ENCODE data around the gene SEPSECS. TPM values are rescaled to one million over a fixed set of nuclear protein-coding genes. Genes with fewer than 3 reads are reported as not detected.
"Not testable (repeated sequence)": the region's sequence is repeated elsewhere in the genome, so short reads cannot be mapped to it uniquely, and the experiment has no call there.

SEPSECS gene
- total RNA-seq, 1 experiment from 2014 or later: 7.3 TPM

- H3K4me3 ChIP-seq (ENCODE audit: insufficient read depth, low read depth, low read length): no peak overlapping the region
- DNase-seq: no peak
- no peaks in the 10 kb centered on the region for H3K36me3 ChIP-seq (replicated peaks; ENCODE audit: control insufficient read depth, insufficient read depth, low read length)
- H3K27me3 ChIP-seq (ENCODE audit: control insufficient read depth, insufficient read depth, low read length): no peaks in the 10 kb centered on the region
These were observed 71.0 kb downstream of the SEPSECS start for GRCh38 chr4:25089051-25089763.

DNA sequence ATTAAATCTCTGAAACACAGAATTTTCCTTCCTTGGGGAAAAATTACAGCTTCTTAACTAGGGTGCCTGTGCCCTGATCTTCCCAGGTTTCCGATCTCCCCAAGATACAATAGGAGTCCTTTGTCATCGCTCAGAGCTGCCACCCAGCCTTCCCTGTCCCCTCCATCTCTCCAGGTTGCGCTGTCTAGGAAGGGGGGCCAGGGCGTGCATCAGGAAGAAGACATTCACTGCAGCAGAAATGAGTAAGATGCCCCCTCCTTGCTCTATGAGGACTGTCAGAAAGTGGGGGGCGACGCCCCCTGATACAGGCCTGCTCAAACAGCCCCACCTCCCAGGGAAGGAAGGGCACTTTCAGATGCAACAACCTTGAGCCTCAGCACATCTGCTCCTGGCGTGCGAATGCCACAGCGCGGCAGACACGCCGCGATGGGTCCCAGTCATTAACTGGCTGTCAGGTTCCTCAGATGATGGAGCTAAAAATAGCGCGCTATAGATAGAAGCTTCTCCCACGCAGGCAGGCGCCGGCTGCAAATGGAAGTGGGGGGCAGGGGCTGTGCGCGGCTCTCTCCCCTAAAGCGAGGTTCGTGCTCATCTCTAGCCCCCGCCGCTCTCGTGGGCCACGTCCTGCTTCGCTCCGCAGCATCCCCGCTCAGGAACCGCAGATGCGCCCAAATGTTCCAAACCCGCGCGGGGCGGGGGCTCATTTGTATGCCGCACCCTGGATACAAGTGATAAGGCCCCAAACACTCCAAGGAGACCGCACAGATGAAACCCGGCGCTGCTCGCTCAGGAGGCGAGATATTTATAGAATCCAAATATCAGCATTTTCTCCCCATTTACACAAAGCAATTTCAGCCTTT is 71.9 kb downstream of the SEPSECS start:
- Histone ChIP-seq H3K4me3 (ENCODE audit: insufficient read depth, low read depth, low read length) (no peak overlapping the region), H3K27me3 (ENCODE audit: control insufficient read depth, insufficient read depth, low read length) (no peaks in the 10 kb centered on the region), H3K36me3 (replicated peaks; ENCODE audit: control insufficient read depth, insufficient read depth, low read length) (no peaks in the 10 kb centered on the region)
- peak; percentile 38 for DNase-seq

DNA sequence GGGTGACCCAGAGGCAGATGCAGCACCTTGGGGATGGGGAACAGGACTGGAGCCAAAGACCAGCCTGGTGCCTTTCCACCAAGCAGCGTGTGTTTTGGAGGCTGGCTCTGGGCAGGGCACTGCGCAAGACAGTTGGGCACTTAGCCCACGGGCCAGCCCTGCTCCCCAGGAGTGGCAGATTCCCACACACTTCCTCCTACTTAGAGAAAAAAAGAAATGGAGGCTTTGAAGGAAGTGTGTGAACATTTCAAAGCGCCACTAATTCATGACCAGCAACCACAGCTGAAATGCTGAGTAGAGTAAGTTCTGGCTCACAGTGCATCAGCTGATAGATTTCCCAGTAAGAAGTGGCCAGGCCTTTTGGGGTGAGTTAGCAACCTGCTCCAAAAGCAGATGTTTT is 74.6 kb downstream of the SEPSECS start:
- Histone ChIP-seq H3K36me3 (replicated peaks; ENCODE audit: control insufficient read depth, insufficient read depth, low read length) (no peaks in the 10 kb centered on the region), H3K27me3 (ENCODE audit: control insufficient read depth, insufficient read depth, low read length) (no peaks in the 10 kb centered on the region), H3K4me3 (ENCODE audit: insufficient read depth, low read depth, low read length) (no peak overlapping the region)
- DNase-seq: no peak

DNA sequence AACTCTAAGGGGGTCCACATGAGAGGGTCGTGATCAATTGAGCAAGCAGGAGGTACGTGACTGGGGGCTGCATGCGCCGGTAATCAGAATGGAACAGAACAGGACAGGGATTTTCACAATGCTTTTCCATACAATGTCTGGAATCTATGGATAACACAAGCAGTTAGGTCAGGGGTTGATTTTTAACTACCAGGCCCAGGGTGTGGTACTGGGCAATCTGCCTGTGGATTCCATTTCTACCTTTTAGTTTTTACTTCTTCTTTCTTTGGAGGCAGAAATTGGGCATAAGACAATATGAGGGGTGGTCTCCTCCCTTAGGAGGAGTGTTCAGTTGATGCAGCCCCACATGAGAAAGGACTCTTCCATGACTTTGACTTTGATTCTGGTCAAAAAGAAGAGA is 76.8 kb downstream of the SEPSECS start:
- not testable (repeated sequence) for DNase-seq; H3K4me3 ChIP-seq (ENCODE audit: insufficient read depth, low read depth, low read length)

GRCh38 chr4:25081866-25082471 is 78.3 kb downstream of the SEPSECS start:
- Histone ChIP-seq H3K4me3 (ENCODE audit: insufficient read depth, low read depth, low read length) (no peak overlapping the region), H3K36me3 (replicated peaks; ENCODE audit: control insufficient read depth, insufficient read depth, low read length) (no peaks in the 10 kb centered on the region), H3K27me3 (ENCODE audit: control insufficient read depth, insufficient read depth, low read length) (no peaks in the 10 kb centered on the region)
- DNase-seq: no peak

More for the DNA sequence above, 76.8 kb downstream of the SEPSECS start:
- H3K36me3 ChIP-seq (replicated peaks; ENCODE audit: control insufficient read depth, insufficient read depth, low read length); H3K27me3 ChIP-seq (ENCODE audit: control insufficient read depth, insufficient read depth, low read length): not testable (repeated sequence)

- H3K4me3 ChIP-seq (ENCODE audit: insufficient read depth, low read depth, low read length): no peak overlapping the region
- no peaks in the 10 kb centered on the region for H3K36me3 ChIP-seq (replicated peaks; ENCODE audit: control insufficient read depth, insufficient read depth, low read length)
- no peaks in the 10 kb centered on the region for H3K27me3 ChIP-seq (ENCODE audit: control insufficient read depth, insufficient read depth, low read length)
- no peak for DNase-seq
These were observed 79.7 kb downstream of the SEPSECS start for GRCh38 chr4:25080571-25080970.

DNA sequence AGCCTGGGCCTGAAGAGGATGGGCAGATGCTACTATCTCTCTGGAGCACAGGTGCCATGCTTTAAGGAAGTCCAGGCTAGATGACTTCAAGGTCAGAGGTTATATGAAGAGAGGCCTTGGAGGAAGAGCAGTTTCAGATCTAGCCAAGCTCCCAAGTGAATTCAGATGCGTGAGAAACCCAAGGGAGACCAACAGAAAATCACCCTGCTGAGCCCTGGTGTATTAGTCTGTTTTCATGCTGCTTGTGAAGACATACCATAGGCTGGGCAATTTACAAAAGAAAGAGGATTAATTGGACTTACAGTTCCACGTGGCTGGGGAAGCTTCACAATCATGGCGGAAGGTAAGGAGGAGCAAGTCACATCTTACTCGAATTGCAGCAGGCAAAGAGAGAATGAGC is 81.7 kb downstream of the SEPSECS start:
- no peaks in the 10 kb centered on the region for H3K27me3 ChIP-seq (ENCODE audit: control insufficient read depth, insufficient read depth, low read length)
- no peak overlapping the region for H3K4me3 ChIP-seq (ENCODE audit: insufficient read depth, low read depth, low read length)
- no peaks in the 10 kb centered on the region for H3K36me3 ChIP-seq (replicated peaks; ENCODE audit: control insufficient read depth, insufficient read depth, low read length)
- DNase-seq: no peak

DNA sequence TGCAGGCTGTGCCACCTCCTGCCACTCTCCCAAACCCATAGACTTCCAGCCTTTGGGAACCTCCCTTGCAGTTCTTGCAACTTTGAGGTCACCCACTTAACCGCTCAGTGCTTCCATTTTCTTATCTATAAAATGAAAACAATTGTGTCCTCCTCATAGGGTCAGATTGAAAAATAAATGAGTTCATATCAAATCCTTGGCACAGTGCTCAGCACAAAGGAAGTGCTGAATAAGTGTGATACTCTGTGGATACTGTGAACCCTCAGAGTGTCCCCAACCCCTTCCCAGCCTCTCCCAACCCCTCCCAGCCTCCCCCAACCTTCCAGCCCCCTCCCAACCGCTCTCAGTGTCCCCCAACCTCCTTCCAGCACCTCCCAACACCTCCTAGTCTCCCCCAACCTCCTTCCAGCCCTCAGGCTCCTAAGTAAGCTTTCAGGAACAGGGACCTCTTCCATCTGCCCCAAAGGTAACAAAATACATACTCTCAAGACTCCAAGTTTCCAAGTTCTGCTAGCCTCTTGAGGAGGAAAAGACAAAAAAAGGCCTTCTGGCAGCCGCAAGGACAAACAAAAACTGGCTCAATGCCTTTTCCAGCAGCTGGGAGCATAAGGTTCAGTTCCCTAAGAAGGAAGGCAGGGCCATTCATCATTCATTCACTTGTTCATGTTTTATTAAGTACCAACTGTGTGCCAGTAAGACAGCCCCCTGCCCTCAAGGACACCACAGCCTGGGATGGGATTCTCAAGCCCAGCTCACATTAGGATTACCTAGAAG is 83.4 kb downstream of the SEPSECS start:
- Histone ChIP-seq H3K4me3 (ENCODE audit: insufficient read depth, low read depth, low read length) (no peak overlapping the region), H3K36me3 (replicated peaks; ENCODE audit: control insufficient read depth, insufficient read depth, low read length) (no peaks in the 10 kb centered on the region), H3K27me3 (ENCODE audit: control insufficient read depth, insufficient read depth, low read length) (no peaks in the 10 kb centered on the region)
- DNase-seq: no peak

DNA sequence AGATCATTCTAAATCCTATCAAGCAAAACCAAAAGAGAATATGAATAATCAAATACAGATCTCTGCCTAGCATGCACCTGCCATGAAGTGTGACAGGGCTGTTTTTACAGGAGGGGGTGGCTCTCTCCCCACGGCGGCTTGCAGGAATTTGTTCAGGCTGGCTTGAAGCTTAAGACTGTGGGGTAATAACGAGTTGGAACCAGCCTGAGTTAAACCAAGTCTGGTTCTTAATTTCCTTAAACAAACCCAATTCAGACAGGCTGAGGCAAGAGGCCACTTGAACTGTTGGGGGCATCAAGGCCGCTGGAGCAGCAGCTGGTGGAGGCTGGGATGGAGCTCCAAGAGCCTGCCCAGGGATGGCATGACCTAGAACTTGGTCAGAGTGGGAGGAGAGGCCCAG is 84.4 kb downstream of the SEPSECS start:
- DNase-seq: no peak

DNA sequence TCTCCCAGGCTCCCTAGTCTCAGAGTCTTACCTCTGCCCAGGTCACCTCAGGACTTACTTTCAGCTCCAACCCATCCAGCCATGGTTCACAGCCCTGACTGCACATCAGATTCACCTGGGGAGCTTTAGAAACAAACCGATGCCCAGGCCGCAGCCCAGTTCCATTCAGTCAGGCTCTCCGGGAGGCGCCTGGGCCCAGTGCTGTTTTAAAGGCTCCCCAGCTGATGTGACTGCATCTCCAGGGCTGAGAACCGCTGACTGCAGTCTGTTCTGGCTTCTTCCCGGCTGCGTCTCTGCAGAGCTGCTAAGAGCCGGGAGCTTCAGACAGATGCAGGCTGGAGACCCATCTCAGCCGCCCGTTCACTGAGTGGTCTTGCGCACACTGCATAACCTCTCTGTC is 85.1 kb downstream of the SEPSECS start:
- no peak overlapping the region for H3K4me3 ChIP-seq (ENCODE audit: insufficient read depth, low read depth, low read length)
- no peaks in the 10 kb centered on the region for H3K36me3 ChIP-seq (replicated peaks; ENCODE audit: control insufficient read depth, insufficient read depth, low read length)
- no peak for DNase-seq
- H3K27me3 ChIP-seq (ENCODE audit: control insufficient read depth, insufficient read depth, low read length): no peaks in the 10 kb centered on the region

More for the DNA sequence above, 84.4 kb downstream of the SEPSECS start:
- Histone ChIP-seq H3K27me3 (ENCODE audit: control insufficient read depth, insufficient read depth, low read length) (no peaks in the 10 kb centered on the region), H3K36me3 (replicated peaks; ENCODE audit: control insufficient read depth, insufficient read depth, low read length) (no peaks in the 10 kb centered on the region), H3K4me3 (ENCODE audit: insufficient read depth, low read depth, low read length) (no peak overlapping the region)

DNA sequence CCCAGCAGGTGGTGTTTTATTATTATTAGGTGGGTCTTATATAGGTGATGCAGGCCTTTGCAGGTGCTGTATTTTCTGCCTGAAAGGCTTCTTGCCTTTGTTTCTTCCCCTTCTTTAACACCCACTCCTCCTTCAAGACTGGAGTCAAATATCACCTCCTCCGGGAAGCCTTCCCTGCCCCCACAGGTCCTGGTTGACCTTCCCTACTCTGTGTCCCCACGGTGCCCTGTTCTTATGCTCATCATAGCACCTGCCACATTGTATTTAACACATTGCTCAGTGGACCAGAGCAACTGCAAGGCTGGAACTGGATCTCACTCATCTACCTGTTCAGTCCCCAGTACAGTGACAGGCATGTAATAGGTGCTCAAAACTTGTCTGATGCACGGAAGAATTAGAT is 89.7 kb downstream of the SEPSECS start:
- H3K4me3 ChIP-seq (ENCODE audit: insufficient read depth, low read depth, low read length): no peak overlapping the region
- DNase-seq: no peak
- no peaks in the 10 kb centered on the region for H3K36me3 ChIP-seq (replicated peaks; ENCODE audit: control insufficient read depth, insufficient read depth, low read length)
- no peaks in the 10 kb centered on the region for H3K27me3 ChIP-seq (ENCODE audit: control insufficient read depth, insufficient read depth, low read length)

Other genes with a start within 250 kb of the SEPSECS start
- gene CCDC149, start 247.4 kb downstream of the SEPSECS start, total RNA-seq (2014; rRNA removed; shearing (Covaris generic)): 1.4 and 1.7 TPM in 2 replicates
- 0.94 and 3.1 TPM in 2 replicates for gene LGI2, start 129.5 kb downstream of the SEPSECS start, total RNA-seq (2014; rRNA removed; shearing (Covaris generic))
- 14.8 and 18.3 TPM in 2 replicates for gene PI4K2B, start 73.6 kb upstream of the SEPSECS start, total RNA-seq (2014; rRNA removed; shearing (Covaris generic))
- gene ZCCHC4, start 152.3 kb upstream of the SEPSECS start, total RNA-seq (2014; rRNA removed; shearing (Covaris generic)): 12.4 and 14.6 TPM in 2 replicates
- 20.6 and 27.9 TPM in 2 replicates for gene ANAPC4, start 216.8 kb upstream of the SEPSECS start, total RNA-seq (2014; rRNA removed; shearing (Covaris generic))

Measured in H7 (cell line).